CD4-positive, alpha-beta T cell (primary cell): Measurements from ENCODE around the gene DDX56. TPM values are rescaled to one million over a fixed set of nuclear protein-coding genes. Genes with fewer than 3 reads are reported as not detected.
A peak's percentile ranks its signal among the peaks of the same experiment; 100 is the strongest.

ENCODE experiments used
- ATAC-seq: fragments of 200-7000 bp; cut with Tn5 transposase; one replicate; pipeline ENCODE4 v1.10.0; 2022; ENCODE audit warnings: mild to moderate bottlenecking; ENCODE audit not compliant: poor library complexity
- CTCF ChIA-PET: fragments of 350-600 bp; sonication (Branson Sonifier 250); formaldehyde crosslinking; loops from one replicate; lab custom pipeline; 2021; ENCODE audit warnings: antibody characterized with exemption, inconsistent platforms; lab: Charles Lee
- POLR2A ChIA-PET: fragments of 350-600 bp; sonication (Branson Sonifier 250); formaldehyde crosslinking; loops from one replicate; lab custom pipeline; 2021; ENCODE audit warnings: antibody characterized with exemption, inconsistent platforms; lab: Charles Lee
- DNase-seq, 14 experiments: peaks; one replicate each; pipeline ENCODE4 v3.0.0-alpha.2; 2013 to 2020; ENCODE audit warnings: mixed read lengths in 2 of 14
- H3K27ac ChIP-seq, 2 donors: one replicate each; pipeline versions ENCODE4 v1.5.1 to v1.7.0; 2013; ENCODE audit warnings: low read length in 2 of 2, low read depth in 1 of 2, mild to moderate bottlenecking in 1 of 2
- H3K27me3 ChIP-seq, 2 experiments: 1 replicate in 1 of 2; 2 replicates in 1 of 2; pipeline versions ENCODE4 v1.6.1 to v1.7.0; 2013; ENCODE audit warnings: low read length in 2 of 2, control low read depth in 1 of 2, mild to moderate bottlenecking in 1 of 2, moderate library complexity in 1 of 2; ENCODE audit not compliant: insufficient read depth in 2 of 2, control insufficient read depth in 1 of 2
- H3K36me3 ChIP-seq: one replicate; pipeline ENCODE4 v1.6.1; 2013; ENCODE audit warnings: low read length, control low read depth; ENCODE audit not compliant: insufficient read depth
- H3K4me1 ChIP-seq: one replicate; pipeline ENCODE4 v1.6.1; 2013; ENCODE audit warnings: low read length, control low read depth; ENCODE audit not compliant: insufficient read depth
- H3K4me3 ChIP-seq: one replicate; pipeline ENCODE4 v1.5.1; 2013; ENCODE audit warnings: mild to moderate bottlenecking, low read length, moderate library complexity
- H3K9me3 ChIP-seq, 2 experiments: 1 replicate in 1 of 2; 2 replicates in 1 of 2; pipeline versions ENCODE4 v1.6.1 to v1.7.0; 2013; ENCODE audit warnings: low read length in 2 of 2, mild to moderate bottlenecking in 2 of 2, control low read depth in 1 of 2, moderate library complexity in 1 of 2; ENCODE audit not compliant: control insufficient read depth in 1 of 2, insufficient read depth in 1 of 2
- H3K27ac Mint-ChIP-seq: one replicate; pipeline ENCODE4 v1.8.0; 2020; ENCODE audit warnings: mixed read lengths
- H3K27me3 Mint-ChIP-seq: one replicate; pipeline ENCODE4 v1.8.0; 2021; ENCODE audit warnings: mixed read lengths
- H3K36me3 Mint-ChIP-seq: one replicate; pipeline ENCODE4 v1.8.0; 2021; ENCODE audit warnings: low read depth, mixed read lengths
- H3K4me1 Mint-ChIP-seq: one replicate; pipeline ENCODE4 v1.8.0; 2021; ENCODE audit warnings: low read depth, mixed read lengths
- H3K4me3 Mint-ChIP-seq: one replicate; pipeline ENCODE4 v1.8.0; 2020; ENCODE audit warnings: mild to moderate bottlenecking, mixed read lengths
- H3K9me3 Mint-ChIP-seq: one replicate; pipeline ENCODE4 v1.8.0; 2020; ENCODE audit warnings: mixed read lengths
- CTCF ChIP-seq: fragments of 200-600 bp; IDR thresholded peaks from one replicate; pipeline ENCODE4 v1.8.0; 2022; ENCODE audit warnings: antibody characterized with exemption, mild to moderate bottlenecking
- intact Hi-C, 2 experiments: fragments of 100-400 bp; cut with DNase I in 1 of 2; cut with micrococcal nuclease in 1 of 2; formaldehyde crosslinking; loops; one replicate each; pipeline versions ENCODE4 v1.15.1 to v1.9.0; 2023 to 2025; cut with DNase I, micrococcal nuclease
- polyA plus RNA-seq, 2 donors: library from polyadenylated mRNA; unstranded; fragments of 120-200 nt; gene quantifications; one replicate each; pipeline ENCODE4 v1.2.1, GENCODE V29; 2013
- total RNA-seq, 174 experiments: library from RNA in 2 of 174; stranded (reverse) in 2 of 174; gene quantifications; one replicate each; pipeline ENCODE4 v1.2.3 and lab custom pipeline; 2021 to 2026

DDX56 gene
- total RNA-seq (100 to 1,000 TPM; 126 to 127 TPM), total RNA-seq (lab: John Stamatoyannopoulos, UW) (59.0 to 232 (median 100) reads per million in 172 experiments)
- 47.1 TPM for polyA plus RNA-seq (2013, experiment 1 of 2)
- polyA plus RNA-seq (2013, experiment 2 of 2) = 70.0 TPM

- Histone ChIP-seq H3K4me1 (peaks cover 35% of the 10 kb centered on the region), H3K27ac (peak within 1 kb of the TSS; percentile 77 to 82), H3K9me3 (no peaks in the 10 kb centered on the region), H3K27me3 (no peaks in the 10 kb centered on the region), H3K4me3 (peak within 1 kb of the TSS; percentile 71), H3K36me3 (peaks cover 64% of the 10 kb centered on the region)
- H3K4me1 Mint-ChIP-seq = peaks cover 48% of the 10 kb centered on the region
- ChIA-PET POLR2A (interaction anchor here (0.6 to 3.9 kb wide), 21 partner anchors 9 to 1642 kb away, joined by 3 to 43 read pairs (median 5); partner anchors contain the start of genes DBNL, H2AZ2, MRPL32 and MRPS24), CTCF (interaction anchor here (0.8 to 2.2 kb wide), 2 partner anchors 8 to 529 kb away, joined by 3 to 18 read pairs; partner anchors contain the start of gene DBNL)
- intact Hi-C loops = loop anchor here (1.0 to 10.0 kb wide), 3 partner anchors 9 to 646 kb away; partner anchors contain the start of genes DBNL (in 1 of the 2), TMED4 (in 1 of the 2) and UBE2D4 (in 1 of the 2)
- peaks cover 85% of the 10 kb centered on the region for H3K36me3 Mint-ChIP-seq
- H3K4me3 Mint-ChIP-seq = peak within 1 kb of the TSS; percentile 95
- ATAC-seq (peak; percentile 96), DNase-seq (peak; percentile 83 to 97 (median 90))
- H3K9me3 Mint-ChIP-seq = no peaks in the 10 kb centered on the region
- H3K27me3 Mint-ChIP-seq = no peaks in the 10 kb centered on the region
- no peak for TF ChIP-seq CTCF
- H3K27ac Mint-ChIP-seq = peak within 1 kb of the TSS; percentile 99
Measured at GRCh38 chr7:44573464-44574286, at the start of gene DDX56. DDX56 (minus strand) TSS chr7:44573908; CDS start chr7:44573895, 13 bp downstream.

GRCh38 chr7:44622342-44623151 lies 48.8 kb upstream of the DDX56 start:
- H3K4me1 Mint-ChIP-seq = peaks cover 87% of the 10 kb centered on the region
- DNase-seq = peak in 6 of 14 experiments; percentile 22 to 66 (median 58)
- ChIA-PET CTCF (interaction anchor here (1.0 to 2.5 kb wide), 3 partner anchors 9 to 16 kb away, joined by 3 to 7 read pairs (median 4); partner anchors contain the start of gene OGDH), POLR2A (interaction anchor here (1.0 to 7.0 kb wide), 5 partner anchors 8 to 16 kb away, joined by 3 to 48 read pairs (median 10); partner anchors contain the start of gene OGDH)
- Histone ChIP-seq H3K9me3 (no peaks in the 10 kb centered on the region), H3K27ac (peak overlapping the region in 1 of 2 donors; percentile 85), H3K27me3 (no peaks in the 10 kb centered on the region), H3K4me3 (peak overlapping the region; percentile 23), H3K36me3 (peaks cover 35% of the 10 kb centered on the region), H3K4me1 (peaks cover 84% of the 10 kb centered on the region)
- H3K4me3 Mint-ChIP-seq = peak overlapping the region; percentile 13
- no peak for TF ChIP-seq CTCF
- peaks cover 67% of the 10 kb centered on the region for H3K36me3 Mint-ChIP-seq
- no peaks in the 10 kb centered on the region for H3K9me3 Mint-ChIP-seq
- intact Hi-C loops = no loop called here
- peak; percentile 67 for ATAC-seq
- H3K27me3 Mint-ChIP-seq = no peaks in the 10 kb centered on the region
- H3K27ac Mint-ChIP-seq = peak overlapping the region; percentile 84

GRCh38 chr7:44621750-44622103 lies 48.0 kb upstream of the DDX56 start:
- CTCF ChIA-PET = interaction anchor here (1.4 to 2.5 kb wide), 2 partner anchors 9 to 17 kb away, joined by 3 to 7 read pairs; no protein-coding TSS in a partner anchor

More at GRCh38 chr7:44621750-44622103, 48.0 kb upstream of the DDX56 start:
- no peaks in the 10 kb centered on the region for H3K9me3 ChIP-seq
- no peaks in the 10 kb centered on the region for H3K9me3 Mint-ChIP-seq
- POLR2A ChIA-PET = interaction anchor here (1.7 to 4.5 kb wide), 2 partner anchors 10 to 15 kb away, joined by 11 to 48 read pairs; partner anchors contain the start of gene OGDH
- ATAC-seq (no peak), DNase-seq (no peak)
- H3K27me3 ChIP-seq = no peaks in the 10 kb centered on the region
- H3K36me3 Mint-ChIP-seq = peaks cover 61% of the 10 kb centered on the region
- H3K4me1 ChIP-seq = peaks cover 83% of the 10 kb centered on the region
- intact Hi-C loops = no loop called here
- peaks cover 30% of the 10 kb centered on the region for H3K36me3 ChIP-seq
- H3K27me3 Mint-ChIP-seq = no peaks in the 10 kb centered on the region
- no peak for TF ChIP-seq CTCF
- H3K27ac Mint-ChIP-seq = peak overlapping the region; percentile 84
- H3K27ac ChIP-seq = peak overlapping the region in 1 of 2 donors; percentile 85
- no peak overlapping the region for H3K4me3 ChIP-seq
- H3K4me3 Mint-ChIP-seq = no peak overlapping the region
- H3K4me1 Mint-ChIP-seq = peaks cover 94% of the 10 kb centered on the region
